GM18502 (cell line): ENCODE data around the gene TSPAN8.
"Not testable (repeated sequence)": the region's sequence is repeated elsewhere in the genome, so short reads cannot be mapped to it uniquely, and the experiment has no call there.

Source experiments
- ATAC-seq: cut with Tn5 transposase; IDR thresholded peaks from one replicate; pipeline ENCODE4 v1.9.1; 2021; ENCODE audit warnings: mild to moderate bottlenecking; ENCODE audit not compliant: unreplicated experiment, poor library complexity

Gene TSPAN8

DNA sequence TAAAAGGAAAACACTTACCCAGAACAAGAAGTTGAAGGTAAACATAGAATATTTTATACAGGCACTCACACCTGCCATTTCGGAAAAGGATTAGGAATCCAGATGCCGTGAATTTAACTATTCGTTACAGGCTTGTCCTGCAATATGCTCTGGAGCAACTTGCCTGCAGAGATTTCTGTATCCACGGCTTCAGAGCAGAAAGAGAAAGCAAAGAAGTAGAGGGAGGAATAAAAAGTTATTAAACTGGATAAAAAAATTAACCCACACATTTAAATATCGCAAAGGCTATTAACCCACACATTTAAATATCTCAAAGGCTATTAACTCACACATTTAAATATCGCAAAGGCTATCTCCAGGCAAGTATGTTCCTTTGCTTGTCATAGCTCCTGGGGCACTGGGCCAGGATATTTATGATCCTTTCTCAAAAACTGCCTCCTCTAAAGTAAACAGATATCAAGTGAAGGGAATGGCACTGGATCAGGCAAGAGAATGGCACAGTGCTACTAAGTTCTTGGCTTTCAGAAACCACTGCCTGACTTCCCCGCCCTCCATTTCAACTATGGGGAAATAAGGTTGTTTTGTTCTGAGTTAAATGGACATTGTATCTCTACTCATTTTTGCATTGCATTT, at the start of gene TSPAN8:
Gene TSPAN8, minus strand, starts transcription at position 399 of the 633 bp plus-strand sequence. Its CDS starts 321 bp downstream, at position 78.
- no peak for ATAC-seq

DNA sequence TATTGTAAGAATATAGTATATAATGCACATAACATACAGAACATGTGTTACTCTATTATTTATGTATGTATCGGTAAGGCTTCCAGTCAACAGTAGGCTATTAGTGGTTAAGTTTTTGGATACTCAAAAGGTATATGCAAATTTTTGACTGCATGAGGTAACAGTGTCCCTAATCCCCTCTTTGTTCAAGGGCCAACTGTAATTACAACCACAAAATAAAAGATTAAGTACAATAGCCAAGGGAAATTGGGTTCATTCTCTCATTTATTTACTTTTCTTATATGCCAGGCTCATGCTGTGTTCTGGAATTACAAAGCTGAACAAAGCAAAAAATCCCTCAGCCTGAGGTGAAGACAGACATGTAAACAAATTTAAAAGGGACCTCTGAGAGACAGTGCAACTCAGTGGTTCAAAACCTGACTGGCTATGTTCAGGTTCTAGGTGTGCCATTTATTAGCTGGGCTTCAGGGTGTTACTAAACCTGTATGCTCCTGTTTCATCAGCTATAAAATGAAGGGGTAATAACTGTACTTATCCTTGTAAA, 43.4 kb upstream of the TSPAN8 start:
- ATAC-seq = no peak

DNA sequence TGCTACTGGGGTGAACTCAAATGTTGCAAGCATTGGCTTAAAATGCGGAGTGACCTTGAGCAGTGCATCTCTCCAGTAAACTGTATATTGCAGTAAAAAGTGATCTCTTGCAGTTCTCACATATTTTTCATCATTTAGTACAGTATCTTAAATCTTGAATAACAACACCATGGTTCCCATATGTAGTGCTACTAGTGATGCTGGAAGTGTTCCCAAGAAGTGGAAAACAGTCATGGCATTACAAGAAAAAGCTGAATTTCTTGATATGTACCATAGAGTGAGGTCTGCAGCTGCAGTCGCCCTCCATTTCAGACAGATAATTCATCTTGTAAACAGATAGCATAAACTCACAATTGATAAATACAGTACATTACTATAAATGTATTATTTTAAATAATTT, 42.9 kb upstream of the TSPAN8 start:
- no peak for ATAC-seq

DNA sequence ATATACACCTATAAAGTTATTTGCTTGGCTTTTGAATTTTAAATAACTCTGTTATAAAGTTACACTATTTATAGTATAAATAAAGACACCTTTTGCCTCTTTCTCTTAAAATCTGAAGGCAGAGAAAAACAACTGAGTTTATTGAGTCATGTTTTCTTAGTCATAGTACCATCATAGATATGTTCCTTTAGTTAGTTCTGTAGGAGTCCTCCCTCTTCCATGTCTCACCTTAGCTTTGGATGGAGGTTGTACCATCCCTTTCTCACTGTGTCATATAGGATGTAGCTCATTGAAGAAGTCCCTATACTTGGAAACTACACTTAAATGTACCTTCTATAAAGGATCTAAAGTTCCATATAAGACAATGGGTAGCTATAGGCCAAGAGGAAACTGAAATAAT, 39.7 kb upstream of the TSPAN8 start:
- no peak for ATAC-seq

DNA sequence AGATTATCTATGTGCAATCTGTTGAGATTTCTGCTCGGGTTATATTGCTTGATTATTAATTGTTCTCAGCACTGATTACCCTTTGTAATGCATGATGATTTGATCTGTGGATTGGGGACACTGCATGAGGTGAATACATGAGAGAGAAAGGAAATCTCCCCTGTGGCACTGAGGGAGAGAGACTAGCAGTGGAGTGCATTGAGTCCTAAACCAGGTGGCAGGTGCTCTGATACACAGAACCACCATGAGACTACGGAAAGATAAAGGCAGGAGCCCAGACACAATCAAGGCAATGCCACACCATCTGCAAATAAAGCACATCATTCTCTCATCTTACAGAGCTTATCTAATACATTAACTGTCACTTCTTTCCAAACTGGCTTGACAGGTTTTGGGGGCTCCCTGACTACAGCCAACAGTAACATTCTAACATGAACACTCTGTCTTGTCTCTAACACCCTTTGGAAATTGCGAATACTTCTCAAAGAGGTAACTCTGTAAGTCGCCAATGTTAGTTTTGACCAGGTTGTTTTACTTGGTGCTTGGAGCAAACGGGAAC, 37.6 kb upstream of the TSPAN8 start:
- no peak for ATAC-seq

DNA sequence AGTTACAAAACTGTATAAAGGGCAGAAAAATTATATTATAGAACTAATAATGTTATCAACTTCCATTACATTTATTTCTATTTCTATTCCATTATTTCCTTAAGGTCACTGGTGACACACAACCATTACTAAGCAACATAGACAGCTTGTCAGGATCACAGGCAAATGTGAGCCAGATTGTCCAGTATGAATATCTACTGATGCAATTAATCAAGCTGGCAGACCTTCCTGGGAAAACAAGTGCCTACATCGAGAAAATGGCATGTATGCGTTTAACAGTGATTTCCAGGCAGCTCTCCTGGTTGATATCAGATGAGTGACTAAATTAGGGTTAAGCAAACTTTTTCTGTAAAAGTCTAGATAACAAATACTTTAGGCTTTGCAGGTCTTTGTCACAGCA, 36.9 kb upstream of the TSPAN8 start:
- ATAC-seq = no peak

DNA sequence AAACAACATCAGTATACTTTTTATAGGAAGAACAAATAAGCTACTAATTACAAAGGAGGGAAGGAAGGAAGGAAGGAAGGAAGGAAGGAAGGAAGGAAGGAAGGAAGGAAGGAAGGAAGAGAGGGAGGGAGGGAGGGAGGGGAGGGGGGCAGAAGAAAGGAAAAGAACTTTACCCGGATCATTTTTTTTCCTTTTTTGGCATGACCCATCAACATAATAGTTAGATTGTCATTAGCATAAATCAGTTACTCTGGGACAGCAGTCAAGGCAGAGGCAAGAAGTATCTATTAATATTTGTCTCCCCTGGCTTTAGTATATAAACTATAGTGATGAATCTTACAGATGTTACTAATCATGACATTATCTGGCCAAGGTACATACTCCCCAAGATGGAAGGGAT, 35.2 kb upstream of the TSPAN8 start:
- ATAC-seq = no peak

DNA sequence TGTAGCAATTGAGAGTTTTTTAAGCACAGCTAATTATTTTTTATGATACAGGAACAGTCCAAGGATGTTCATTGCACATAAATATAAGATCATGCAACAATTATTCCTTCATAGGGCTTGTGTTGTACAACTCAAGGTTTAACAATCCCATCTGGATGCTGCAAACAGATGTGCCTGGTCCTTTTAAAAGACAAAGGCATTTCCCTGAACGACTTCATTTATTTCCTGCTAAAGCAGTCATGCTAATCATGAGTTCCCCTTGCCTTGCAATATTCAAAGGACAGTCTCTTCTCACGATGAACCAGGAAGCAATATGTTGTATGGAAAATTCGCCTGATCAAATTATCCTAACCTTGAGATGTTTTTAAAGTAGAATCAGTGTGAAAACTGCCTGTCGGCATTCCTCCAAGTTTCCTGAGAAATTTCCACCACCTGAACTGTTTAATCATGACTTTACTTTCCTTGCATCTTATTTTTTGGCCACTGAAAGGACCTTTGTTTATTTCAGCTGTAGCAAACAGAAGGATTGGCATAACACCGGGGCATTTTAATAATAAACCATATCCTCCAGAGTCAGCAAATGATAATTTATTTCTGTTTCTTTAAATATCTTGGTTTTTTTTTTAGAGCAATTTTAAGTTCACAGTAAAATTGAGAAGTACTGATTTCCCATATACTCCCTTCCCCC, 33.9 kb upstream of the TSPAN8 start:
- no peak for ATAC-seq

DNA sequence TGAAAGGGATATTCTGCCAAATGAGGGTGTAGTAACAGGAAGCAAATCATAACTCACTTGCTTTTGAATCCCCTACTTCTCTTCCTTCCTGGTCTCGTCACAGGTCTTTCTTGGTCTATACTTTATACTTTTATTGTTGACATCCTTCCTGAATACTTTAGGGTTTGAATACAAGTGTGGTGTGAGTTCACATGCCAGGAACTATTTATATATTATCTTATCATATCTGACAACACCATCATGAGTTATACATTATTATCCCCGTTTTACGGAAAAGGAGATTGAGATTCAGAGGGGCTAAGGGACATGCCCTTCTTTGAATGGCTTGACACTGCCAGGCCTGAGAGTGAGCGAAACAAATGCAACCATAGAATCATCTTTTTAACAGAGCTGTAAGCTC, 33.0 kb upstream of the TSPAN8 start:
- no peak for ATAC-seq

DNA sequence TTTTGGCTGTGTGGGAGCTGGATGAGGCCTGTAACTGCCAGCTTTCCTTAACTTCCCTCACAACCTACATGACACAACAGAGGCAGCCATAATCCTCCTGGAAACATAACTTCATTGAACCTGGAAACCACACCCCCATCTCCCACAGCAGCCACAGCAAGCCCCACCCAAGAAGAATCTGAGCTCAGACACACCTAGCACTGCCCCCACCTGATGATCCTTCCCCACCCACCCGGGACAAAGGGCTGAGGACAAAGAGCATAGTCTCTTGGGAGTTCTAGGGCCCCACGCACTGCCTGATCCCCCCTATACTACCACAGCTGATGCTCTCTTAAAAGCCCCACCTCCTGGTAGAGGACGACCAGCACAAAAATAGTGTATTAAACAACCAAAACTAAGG, 29.6 kb upstream of the TSPAN8 start:
- no peak for ATAC-seq

DNA sequence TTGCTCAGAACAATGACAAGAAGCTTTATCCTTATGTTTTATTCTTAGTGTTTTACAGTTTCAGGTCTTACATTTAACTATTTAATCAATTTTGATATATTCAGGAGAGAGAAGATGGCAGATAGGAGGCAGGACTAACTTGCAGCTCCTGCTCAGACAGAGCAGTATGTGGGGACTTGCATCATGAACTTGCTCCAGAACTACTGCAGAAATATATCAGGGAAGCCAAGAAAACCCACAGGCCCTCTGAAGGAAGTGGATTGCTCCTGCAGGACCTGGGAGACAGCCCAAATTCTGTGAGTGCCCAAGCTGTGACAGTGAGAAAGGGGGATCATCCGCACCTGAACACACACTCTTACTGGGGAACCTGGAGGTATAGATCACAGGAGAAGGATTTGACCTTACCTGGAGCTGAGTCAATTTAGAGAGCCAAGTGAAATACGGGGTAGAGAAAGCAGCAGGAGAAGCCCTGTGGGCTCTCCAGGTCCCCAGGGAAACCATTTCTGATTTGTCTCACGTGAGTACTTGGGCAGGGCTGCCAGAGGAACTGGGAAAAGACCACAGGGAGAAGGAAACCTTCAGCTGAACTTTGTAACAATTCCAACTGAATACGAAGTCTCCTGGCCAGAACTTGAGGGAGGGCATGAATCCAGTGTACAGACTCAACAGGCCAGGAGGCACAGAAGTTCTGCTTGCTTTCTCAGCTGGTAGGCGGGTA, 28.9 kb upstream of the TSPAN8 start:
- ATAC-seq = no peak

DNA sequence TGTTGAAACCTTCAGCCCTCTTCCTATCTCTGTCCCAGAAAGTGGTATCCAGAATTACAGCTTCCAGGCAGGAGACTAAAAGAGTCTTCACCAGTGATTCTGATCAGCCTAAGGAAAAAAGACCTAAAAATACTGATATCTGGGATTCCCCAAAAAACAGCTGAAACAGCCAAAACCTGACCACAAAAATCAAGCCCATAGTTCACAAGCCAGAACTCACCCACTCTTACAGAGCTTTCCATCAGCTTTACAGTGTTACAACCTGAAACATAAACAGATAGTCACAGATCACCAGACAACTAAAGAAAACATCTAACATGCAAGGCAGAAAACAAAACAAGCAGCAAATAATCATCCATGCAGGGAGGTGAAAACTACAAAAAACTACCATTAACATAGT, 26.0 kb upstream of the TSPAN8 start:
- ATAC-seq = no peak

DNA sequence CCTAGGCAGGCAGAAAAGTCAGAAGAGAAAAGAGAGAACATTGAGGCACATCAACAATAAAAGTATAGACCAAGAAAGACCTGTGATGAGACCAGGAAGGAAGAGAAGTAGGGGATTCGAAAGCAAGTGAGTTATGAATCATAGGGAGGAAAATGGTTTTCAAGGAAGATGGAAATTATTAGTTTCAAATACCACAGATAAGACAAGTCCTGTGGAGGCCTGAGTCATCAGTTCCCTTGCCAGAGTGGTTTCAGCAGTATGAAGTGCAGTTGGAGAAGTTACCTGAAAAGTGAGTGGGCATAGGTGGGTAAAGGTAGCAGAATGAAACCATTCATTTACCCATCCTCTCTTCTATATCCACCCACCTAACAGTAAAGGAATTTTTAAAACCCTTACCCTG, 25.2 kb upstream of the TSPAN8 start:
- no peak for ATAC-seq

DNA sequence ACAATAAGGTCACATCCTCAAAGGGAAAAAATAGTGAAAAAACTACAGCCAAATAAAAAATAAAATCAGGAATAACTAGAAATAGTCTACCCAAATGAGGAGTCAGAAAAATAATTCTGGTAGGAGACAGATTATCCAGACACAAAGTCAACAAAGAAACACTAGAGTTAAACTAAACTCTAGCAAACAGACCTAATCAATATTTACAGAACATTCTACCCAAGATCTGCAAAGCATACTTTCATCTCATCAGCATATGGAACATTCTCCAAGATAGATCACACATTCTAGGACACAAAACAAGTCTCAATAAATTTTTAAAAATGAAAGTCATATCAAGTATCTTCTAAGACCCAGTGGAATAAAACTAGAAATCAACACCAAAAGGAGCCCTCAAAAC, 20.4 kb upstream of the TSPAN8 start:
- ATAC-seq = no peak

DNA sequence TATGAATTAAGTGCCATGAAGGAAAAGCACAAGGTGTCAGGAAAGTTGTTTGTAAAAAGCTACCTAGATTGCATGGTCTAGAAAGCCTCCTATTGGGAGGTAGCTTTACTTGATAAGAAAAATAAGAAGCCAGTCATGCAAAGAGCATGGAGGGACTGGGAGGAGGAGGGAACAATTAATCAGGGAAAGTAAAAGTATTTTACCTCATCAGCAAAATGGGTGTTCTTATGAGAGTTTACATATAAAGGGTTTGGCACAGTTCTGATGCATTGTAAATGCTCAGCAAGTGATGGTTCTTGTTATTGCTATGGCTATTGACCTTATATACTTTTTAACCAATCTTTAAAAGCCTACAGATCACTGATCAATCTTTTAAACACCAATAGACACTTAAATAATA, 17.0 kb upstream of the TSPAN8 start:
- ATAC-seq = no peak

DNA sequence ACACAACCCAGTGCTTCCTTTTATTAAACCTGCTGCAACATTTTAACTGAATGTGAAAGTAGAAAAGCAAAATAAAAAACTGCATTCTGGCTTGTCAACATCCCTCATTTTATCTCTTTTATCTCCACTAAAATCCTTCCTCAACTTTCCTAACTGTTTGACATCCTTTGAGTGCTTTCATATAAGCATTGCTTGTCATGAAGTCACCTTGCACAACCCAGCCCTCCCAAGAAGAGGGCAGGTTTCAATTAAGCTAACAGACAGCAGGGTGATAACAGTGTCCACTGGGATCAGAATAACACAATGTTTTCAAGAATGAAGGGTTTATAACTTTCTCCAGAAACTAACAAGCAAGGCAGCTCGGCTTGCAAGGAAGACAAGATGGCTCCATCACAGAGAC, 16.3 kb upstream of the TSPAN8 start:
- no peak for ATAC-seq

DNA sequence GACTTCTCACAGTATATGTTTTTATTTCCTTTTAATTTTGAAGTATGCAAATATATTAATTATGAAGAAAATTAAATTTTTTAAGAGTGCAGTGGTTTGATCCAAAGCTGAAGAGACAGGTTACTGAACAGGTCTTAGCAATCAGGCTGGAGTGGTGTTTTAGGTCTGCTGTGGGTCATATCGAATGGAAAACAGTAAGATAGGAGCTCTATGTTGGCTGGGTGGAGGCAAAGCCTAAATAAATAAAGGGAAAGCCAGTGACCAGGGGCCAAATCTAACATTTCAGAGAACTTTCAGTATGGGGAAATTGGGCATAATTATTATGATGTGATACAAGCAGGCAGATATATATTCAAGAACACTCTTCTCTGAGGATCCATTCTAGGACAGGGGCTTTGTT, 12.7 kb upstream of the TSPAN8 start:
- no peak for ATAC-seq

DNA sequence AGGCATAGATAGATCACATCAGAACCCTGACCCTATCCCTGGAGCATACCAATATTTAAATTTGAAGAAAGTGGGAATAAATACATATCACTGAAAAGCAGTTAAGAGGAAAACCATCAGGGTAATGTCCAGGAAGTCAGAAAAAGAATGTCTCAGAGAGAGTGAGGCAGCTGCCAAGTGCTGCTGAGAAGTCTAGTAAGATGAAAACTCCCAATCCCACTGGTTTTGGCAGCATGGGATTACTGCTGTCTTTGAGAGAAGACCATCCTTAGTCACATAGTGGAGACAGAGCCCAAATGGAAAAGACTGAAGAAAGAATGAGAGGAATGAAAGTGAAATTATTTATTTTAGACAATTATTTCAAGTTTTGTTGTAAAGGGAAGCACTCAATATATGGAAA, 11.5 kb upstream of the TSPAN8 start:
- ATAC-seq = no peak

DNA sequence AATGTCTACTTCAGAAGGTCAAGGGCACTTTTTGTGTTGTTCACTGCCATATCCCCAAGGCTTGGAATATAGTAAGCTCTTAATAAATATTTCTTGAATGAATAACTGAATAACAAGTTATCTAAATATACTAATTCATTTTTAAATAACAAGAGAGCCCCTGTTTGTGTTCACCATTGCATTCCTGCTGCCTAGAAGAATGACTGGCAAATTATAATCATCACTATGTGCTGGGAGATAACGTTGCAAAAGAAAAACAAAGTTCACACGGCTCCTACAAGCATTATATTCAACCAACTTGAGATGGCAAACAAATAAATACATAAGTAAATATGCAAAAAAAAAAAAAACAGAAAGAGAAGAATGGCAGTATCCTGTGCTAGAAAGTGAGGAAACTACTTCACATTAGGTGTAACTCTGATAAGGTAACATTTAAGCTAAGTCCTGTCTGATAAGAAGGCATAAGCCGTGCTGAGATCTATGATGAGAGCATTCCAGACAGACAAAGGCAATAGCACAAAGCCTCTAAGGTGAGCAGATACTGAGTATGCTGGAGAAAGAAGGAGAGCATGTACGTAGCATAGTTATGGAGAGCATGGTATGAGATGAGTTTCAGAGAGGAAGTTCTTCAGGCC, 9.2 kb upstream of the TSPAN8 start:
- no peak for ATAC-seq

DNA sequence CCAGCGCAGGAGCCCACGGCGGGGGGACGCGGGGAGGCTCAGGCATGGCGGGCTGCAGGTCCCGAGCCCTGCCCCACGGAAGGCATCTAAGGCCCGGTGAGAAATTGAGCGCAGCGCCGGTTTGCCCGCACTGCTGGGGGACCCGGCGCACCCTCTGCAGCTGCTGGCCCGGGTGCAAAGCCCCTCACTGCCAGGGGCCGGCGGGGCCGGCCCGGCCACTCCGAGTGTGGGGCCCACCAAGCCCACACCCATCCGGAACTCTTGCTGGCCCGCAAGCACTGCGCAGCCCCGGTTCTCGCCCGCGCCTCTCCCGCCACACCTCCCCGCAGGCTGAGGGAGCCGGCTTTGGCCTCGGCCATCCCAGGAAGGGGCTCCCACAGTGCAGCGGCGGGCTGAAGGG, 8.5 kb upstream of the TSPAN8 start:
- ATAC-seq = no peak

DNA sequence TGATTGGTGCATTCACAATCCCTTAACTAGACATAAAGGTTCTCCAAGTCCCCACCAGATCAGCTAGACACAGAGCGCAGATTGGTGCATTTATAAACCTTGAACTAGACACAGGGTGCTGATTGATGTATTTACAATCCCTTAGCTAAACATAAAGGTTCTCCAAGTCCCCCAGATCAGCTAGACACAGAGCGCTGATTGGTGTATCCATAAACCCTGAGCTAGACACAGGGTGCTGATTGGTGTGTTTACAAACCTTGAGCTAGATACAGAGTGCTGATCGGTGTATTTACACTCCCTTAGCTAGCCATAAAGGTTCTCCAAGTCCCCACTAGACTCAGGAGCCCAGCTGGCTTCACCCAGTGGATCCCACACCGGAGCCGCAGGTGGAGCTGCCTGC, 8.0 kb upstream of the TSPAN8 start:
- not testable (repeated sequence) for ATAC-seq
